ENCODE measurements around the gene ZNF266.

ZNF266 gene

DNA sequence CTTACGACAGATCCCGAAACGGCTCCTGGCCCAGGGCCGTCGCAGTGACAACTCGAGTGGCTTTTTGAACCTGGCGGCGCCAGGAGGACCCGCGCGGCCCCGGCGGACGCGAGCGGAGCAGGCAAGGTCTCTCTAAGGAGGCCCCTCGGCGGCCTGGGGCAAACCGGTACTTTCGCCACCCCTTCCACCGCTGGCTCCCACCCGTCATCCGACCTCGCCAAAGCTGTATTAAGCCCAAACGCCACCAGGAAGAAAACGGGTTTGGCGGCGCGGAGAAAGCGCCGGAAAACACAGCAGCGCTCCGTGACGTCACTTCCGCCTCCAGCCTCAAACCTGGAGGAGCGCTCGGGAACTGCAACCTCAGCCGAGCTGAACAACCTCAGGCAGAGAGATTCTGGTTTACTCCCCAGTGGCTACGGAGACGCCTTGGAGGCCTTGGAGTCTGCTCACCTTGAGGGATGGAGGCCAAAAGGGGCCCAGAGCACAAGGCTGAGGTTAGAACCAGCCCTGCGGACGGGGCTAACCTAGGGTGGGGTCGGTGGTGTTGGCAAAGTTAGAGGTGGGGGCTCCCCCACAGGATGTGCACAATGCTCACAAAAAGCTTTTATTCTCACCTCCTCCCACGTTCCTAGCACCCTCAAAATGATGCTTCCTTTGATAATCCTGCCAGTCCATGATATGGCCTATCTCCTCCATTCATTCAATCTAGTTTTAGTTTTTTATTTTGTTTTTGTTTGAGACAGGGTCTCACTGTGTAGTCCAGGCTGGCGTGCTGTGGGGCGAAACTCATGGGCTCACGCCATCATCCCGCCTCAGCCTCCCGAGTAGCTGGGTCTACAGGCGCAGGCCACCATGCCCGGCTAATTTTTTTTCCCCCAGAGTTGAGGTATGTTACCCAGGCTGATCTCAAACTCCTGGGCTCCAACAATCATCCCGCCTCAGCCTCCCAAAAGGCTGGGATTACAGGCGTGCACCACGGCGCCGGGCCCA is at the start of gene ZNF266:
Gene ZNF266, minus strand, starts transcription at position 295 of the 990 bp plus-strand sequence. CDS start 15,484 bp downstream, outside the sequence.
- DNase-seq (ENCODE audit: low spot score): peak; percentile 91

DNA sequence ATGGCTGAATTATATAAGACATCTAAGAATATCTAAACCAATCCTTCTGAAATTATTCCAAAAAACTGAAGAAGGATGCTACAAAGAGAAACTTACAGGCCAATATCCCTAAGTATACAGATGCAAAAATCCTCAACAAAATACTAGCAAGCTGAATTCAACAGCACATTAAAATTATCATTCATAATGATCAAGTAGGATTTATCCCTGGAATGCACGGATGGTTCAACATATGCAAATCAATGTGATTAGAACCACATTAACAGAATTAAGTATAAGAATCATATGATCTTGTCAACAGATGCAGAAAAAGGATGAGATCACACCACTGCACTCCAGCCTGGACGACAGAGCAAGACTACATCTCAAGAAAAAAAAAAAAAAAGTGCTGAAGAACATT is 49.8 kb upstream of the ZNF266 start:
- no peak for DNase-seq (ENCODE audit: low spot score)

GRCh38 chr19:9474975-9475374 is 39.6 kb upstream of the ZNF266 start:
- no peak for DNase-seq (ENCODE audit: low spot score)

- no peak for DNase-seq (ENCODE audit: low spot score)
These were observed 31.8 kb upstream of the ZNF266 start for GRCh38 chr19:9467161-9467560.

GRCh38 chr19:9461938-9462337 is 26.6 kb upstream of the ZNF266 start:
- DNase-seq (ENCODE audit: low spot score): no peak

- no peak for DNase-seq (ENCODE audit: low spot score)
These were observed 20.8 kb upstream of the ZNF266 start for GRCh38 chr19:9456018-9456689.

- DNase-seq (ENCODE audit: low spot score): no peak
These were observed 18.6 kb upstream of the ZNF266 start for GRCh38 chr19:9453953-9454352.

GRCh38 chr19:9445037-9445436 is 9.7 kb upstream of the ZNF266 start:
- DNase-seq (ENCODE audit: low spot score): no peak

DNA sequence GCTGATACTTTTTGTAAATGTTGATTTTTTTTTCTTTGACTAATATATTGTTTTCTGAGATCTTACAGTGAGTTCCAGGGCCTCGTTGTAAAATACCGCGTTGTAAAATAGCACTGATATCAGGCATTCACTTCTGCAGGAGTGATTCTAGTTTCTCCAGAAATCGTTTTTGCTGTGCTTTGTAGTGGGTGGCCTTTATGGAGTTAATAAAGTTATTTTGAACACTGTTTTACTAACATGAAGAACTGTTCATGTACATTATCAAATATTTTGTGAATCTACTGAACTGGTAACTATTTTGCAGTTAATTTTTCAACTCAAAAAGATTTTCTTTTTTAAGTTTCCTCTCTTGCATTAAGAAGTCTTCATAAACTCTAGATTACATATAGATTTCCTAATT is 985 bp upstream of the ZNF266 start:
- no peak for DNase-seq (ENCODE audit: low spot score)

DNA sequence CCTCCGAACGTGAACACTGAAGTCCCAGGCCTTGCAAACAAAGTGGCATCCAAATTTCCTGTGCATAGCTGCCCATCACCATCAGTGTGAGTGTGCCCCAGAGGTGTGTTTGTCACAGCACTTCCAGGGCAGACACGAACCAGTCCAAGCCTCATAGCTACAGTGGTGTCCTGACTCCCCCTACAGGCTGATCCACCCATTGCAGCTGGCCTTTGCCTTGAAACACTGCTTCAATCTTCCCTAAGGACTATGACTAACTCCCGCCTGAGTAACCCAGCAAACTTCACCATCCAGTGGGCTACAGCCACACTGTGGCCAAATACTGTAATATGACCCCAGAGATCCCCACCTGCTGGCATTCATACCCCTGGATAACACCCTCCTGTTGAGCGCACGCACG is 3.9 kb downstream of the ZNF266 start:
- peak; percentile 20 for DNase-seq (ENCODE audit: low spot score)

DNA sequence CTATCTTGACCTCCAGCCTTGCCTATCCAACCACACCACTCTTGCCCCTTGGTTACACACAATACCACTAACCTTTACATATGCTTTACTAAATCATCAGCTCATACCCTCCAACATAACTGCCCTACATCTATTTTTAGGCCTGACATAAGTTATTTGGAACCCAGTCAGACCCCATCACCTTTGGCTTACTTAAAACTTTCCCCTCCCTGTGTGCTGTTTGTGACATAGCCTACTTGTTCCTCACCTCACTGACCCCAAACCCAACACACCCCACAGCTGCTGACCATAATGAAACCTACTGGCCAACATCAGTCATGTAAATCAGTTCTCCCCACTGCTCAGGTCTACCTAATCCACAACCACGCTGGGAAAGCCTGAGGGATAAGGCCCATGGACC is 4.9 kb downstream of the ZNF266 start:
- DNase-seq (ENCODE audit: low spot score): no peak

DNA sequence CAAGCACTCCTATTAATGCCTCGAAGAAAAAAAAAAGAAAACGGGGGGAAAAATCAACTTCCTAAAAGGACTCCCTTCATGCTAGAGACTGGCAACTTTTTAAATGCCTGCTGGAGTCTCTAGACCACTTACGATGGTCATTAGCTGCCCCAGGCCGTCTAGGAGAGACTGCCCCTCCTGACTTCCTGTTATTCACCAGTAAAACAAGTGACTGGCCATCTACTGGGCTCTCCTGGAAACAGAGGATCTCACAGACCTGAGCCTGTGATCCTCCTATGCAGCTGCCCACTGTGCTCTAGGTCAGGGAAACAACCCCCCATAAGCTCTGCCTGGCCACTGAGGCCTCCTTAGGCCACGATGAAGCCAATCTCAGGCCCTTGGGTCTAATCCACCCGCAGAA is 7.4 kb downstream of the ZNF266 start:
- no peak for DNase-seq (ENCODE audit: low spot score)

GRCh38 chr19:9413240-9413954 is 22.0 kb downstream of the ZNF266 start:
- DNase-seq (ENCODE audit: low spot score): no peak

GRCh38 chr19:9407827-9408226 is 27.5 kb downstream of the ZNF266 start:
- DNase-seq (ENCODE audit: low spot score): no peak

DNA sequence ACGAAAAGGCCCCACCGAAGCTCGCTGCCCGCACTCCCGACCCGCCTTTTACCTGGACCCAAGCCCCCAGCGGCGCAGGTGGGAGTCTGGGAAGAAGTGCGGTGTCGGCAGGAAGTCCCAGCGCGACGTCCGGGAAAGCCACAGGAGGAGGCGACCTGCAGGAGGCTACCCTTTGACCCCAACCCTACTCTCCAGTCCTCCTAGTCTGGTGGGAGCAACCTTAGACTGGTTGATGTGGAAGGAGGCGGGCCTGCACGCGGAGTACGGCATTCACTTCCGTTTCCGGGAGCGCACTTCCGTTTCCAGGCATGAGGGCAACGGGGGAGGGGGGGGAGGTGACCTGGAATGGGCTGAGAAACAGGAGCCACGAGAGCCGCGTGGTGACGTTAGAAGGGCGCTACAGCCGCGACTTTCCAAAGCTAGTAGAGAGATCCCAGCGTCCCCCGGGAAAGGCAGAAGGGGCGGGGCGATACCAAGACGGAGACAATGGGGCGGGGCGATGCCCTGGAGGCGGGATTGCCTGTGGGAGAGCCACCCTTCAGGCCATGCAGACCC is 28.5 kb downstream of the ZNF266 start:
- DNase-seq (ENCODE audit: low spot score): peak; percentile 18

DNA sequence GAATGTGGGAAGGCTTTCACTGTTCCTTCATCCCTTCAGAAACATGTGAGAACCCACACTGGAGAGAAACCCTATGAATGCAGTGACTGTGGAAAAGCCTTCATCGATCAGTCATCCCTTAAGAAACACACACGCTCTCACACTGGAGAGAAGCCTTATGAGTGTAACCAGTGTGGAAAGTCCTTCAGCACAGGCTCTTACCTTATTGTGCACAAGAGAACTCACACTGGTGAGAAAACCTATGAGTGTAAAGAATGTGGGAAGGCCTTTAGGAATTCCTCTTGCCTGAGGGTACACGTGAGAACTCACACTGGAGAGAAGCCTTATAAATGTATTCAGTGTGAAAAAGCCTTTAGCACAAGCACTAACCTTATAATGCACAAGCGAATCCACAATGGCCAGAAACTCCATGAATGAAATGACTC is 54.0 kb downstream of the ZNF266 start:
- no peak for DNase-seq (ENCODE audit: low spot score)

- DNase-seq (ENCODE audit: low spot score): no peak
These were observed 64.4 kb downstream of the ZNF266 start for GRCh38 chr19:9370738-9371619.

DNA sequence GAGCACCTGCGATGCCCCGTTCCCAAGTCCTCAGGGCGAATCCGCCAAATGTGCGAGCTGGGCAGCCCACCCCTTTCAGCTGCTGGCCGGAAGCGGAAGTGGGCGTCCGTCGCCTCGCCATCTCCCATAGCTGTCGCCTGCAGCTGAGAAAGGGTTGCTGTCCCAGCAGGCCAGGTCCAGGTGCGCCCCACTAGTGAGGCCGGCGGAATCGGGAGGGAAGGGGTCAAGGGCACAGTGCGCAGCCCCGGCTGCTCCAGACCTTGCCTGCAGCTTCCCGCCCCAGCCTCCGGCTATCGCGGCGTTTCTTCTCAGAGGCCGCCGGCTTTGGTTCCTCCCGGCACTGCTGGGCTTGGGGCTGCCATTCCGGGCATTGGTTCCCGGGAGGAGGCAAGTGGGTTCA is 72.5 kb downstream of the ZNF266 start, which contains the start of gene ZNF177:
Gene ZNF177, plus strand, starts transcription at position 109 of the 400 bp plus-strand sequence. CDS start 15,299 bp downstream, outside the sequence.
- no peak for DNase-seq (ENCODE audit: low spot score)

Measured in CD4-positive, alpha-beta T cell treated with Interleukin-15 for 4 hours (primary cell).